Measurements from ENCODE around the gene ROGDI.

DNA sequence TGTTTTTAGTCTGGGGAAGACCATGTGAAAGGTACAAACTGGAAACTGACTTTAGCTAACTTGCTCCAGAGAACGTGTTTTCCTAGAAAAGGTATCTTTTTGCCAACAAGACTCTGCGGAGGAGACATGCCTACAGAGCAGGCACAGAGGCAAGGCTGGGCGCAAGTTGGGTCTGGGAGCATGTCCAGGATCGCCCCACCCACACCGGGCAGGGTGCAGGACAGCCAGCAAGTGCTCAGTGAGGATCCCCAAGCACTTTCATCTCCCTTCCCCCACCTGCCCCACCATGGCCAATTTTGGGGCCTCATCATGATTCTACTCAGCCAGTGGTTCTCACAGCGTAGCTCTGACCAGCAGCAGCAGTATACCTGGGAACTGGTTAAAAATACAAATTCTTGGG lies 18.2 kb upstream of the ROGDI start:
- no peak for TF ChIP-seq GATA2 (IDR thresholded peaks at IDR 0.05; ENCODE audit: low read depth, low read length)
- TF ChIP-seq GATA3 (IDR thresholded peaks at IDR 0.05; ENCODE audit: low read depth, low read length) = no peak
